HG02642 (cell line): ENCODE results near the gene HOXA13.

Source experiments
- ATAC-seq: cut with Tn5 transposase; IDR thresholded peaks from one replicate; pipeline ENCODE4 v1.9.1; 2021; ENCODE audit warnings: mild to moderate bottlenecking; ENCODE audit not compliant: unreplicated experiment, poor library complexity

Gene HOXA13

GRCh38 chr7:27182861-27183681 lies 16.8 kb downstream of the HOXA13 start:
- ATAC-seq: no peak

DNA sequence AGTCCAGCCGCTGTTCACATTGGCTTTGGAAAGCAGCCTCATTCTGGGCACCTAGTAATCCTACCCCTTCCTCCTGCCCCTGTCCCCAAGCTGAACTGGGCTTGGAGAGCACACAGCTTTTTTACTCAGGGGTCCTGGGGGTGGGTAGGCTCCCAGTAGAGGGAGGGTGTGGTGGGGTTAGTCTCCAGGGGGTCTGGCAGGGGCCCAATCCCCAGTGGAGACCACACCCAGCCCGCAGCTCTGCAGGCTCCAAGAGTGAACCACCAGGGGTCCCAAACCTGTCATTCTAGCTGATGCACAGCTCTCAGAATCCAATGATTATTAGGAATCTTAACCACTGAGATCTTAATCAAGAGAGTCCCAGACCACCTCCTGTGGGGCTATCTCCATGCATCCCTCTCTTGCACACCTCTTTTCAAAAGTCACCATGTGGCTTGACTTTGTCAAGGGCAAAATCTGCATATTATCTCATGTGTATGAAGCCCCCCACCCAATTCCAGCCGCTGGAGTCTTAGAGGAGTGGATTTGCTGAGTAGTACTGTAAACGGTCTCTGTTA lies 17.5 kb downstream of the HOXA13 start:
- ATAC-seq: no peak

- no peak for ATAC-seq
Measured at GRCh38 chr7:27181795-27182275, 18.1 kb downstream of the HOXA13 start.

DNA sequence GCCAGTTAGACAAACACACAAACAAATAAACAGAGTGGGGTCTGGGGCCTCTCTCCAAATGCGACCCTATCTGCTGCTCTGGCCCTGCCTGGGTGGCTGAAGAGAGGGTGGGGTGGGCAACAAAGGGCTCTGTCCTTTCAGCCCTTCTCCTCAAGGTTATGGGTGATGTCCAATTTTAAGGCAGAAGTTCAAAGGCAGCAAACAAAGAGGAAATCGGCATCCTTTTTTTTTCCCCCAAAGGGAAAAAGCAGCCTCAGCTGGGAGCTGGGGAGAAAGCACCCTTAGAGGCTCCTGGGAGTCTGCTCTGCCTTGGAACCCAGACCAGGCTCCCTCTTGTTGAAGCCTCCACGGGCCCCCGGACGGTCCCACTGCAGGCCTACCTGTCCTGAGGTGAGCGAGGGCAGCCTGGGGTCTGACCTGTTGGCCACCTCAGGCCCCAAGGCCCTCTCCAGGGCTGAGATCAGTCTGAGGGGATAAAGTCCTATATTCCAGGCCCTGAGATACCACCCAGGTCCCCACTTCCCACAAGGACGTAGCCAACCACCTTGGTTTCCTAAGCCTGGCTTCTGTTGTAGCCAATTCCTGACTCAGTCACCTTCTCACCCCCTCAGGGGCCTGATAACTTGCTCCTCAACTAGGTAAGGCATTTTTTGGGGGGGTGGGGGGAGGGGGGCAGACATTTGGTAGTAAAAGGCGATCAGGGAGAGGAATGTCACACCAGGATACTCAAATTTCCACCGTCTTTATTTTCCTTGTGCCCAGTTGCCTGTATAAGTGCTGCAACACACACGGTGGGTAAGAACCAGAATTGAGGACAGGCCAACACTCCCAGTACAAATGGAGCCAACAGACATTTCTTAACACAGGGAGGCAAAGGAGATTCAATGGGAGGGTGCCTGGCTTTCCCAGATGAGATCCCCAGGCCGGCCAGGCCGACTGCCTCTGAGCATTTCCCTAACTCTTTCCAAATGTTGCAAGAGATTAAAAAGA lies 19.2 kb downstream of the HOXA13 start:
- ATAC-seq: no peak

DNA sequence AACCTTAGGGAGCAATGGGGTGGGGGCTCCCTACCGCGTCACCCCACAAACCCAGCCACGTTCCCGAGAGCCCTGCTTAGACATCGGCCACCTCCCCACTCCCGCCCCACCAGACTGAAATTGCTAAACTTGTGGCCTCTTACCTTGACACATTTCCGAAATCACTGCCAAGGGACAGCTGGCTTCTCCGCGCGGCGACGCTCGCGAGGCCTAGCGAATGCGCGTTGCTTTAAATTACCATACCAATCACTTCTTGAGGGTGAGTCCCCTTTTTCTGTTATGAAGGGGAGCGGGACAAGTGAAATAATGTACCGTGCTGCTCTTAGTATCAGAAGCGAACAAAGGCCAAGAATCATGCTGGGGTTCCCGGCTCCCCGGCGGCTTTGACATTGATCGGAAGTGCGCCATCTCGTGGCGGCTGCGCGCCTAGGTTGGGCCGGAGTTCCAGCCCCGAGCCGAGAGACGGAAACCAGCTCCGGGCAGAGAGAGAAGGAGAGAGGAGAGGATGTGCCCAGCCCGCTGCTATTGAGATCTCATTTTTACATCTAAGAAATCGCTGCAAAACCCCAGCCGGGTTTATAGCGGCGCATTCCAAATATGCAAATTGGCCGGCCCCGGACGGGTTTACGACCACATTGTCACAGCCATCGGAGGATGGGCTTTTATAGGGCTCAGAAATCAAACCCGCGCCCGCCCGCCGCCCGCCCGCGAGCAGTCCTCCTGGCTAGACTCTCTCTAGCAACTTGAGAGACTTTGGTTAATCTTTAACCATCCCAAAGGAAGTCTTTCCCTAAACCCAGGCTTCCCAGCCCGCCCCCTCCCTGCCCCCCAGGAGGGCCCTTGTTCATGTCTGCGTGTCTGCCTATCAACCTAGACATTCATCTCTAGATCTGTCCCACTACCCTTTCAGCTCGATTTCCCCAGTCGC lies 20.1 kb downstream of the HOXA13 start:
- no peak for ATAC-seq

- no peak for ATAC-seq
Measured at GRCh38 chr7:27179030-27179429, 20.9 kb downstream of the HOXA13 start.

DNA sequence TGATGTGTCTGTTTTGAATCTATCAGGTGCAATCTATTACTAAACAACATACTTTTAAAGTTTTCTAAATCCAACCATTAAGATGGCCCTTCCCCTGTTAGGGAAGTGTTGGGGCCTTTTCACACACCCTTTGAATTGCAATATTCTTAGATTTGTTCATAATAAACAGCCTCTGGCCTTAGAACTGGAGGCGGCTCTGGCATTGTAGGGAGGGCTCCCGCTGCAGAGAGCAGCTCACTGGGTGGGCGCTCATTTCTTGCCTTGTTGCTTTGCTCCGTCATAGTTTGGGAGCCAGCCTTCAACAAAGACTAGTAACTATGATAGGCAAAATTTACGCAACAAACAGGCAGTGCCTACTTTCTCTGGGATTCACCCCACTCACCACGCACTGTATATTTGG lies 21.5 kb downstream of the HOXA13 start:
- no peak for ATAC-seq

DNA sequence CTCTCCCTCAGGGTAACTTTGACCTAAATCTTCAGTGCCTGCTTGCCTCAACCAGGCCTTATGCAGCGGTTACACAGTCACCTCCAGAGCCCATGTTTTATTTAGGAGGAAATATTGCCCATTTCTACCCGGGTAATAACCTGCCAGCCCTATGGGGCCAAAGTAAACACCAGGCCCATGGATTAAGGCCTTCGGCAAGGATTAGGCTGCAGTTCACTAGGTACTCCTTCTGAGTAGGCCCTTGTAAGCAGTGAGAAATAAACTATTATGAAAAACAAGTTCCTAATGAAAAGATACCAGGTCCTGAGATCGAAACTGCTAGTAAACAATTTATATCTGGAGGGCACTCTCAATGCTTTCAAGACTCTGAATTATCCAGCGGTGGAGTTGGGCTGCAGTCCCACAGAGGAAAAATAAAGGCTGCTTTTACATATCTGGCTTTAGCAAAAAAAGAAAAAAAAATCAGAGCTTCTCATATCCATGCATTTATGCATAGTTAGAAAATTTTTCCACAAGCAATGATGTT lies 22.0 kb downstream of the HOXA13 start:
- ATAC-seq: no peak

DNA sequence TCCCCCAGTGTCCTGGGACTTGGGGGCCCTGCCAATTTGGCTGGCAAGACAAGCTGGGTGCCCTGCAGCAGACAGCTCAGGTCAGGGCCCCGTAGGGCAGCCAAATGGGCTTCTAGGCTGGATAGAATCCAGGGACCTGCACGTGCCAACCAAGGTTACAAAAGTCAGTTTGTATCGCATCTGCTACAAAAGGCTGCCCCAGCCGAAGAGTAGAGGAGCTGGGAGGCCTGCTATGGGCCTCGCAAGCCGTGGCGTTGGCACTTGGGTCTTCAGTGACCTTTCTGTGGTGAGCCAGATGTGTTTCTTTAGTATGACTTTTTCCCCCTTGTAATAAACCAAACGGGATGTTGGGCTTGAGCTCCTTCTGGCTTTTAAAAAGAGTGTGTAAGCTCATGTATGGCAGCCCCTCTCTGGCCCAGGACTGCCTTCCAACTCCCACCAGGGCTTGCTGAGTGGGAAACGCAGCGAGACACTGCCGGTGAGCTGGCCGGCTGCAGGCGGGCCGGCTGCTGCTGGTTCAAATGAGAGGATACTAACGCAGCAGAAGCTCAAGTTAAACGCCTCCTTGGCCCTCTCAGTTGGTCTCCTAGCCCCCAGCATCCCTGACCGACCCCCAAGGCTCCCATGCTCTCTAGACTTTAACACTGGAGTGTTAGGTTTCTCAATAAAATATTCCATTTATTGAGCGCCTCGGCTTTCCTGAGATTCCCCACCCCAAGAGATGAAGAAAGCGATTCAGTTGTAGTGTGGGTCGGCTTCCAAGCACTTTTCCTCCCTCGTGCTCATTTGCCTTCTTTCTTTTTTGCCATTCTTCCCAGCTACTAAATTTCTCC lies 22.7 kb downstream of the HOXA13 start:
- no peak for ATAC-seq

DNA sequence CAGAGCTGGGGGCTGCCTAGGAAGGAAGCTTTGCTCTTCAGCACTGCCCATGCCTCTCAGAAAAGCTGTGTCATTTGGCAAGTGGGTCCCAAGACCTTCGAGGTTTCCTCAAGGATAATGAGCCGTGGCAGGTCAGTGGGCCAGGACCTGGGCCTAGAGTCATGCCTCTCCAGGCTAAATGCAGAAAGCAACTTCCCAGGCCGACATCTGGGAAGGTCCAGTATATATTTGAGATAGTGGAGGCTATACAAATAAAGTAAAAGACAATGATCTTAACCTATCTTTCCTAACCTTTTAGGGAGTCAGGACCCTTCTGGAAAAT lies 23.4 kb downstream of the HOXA13 start:
- no peak for ATAC-seq

DNA sequence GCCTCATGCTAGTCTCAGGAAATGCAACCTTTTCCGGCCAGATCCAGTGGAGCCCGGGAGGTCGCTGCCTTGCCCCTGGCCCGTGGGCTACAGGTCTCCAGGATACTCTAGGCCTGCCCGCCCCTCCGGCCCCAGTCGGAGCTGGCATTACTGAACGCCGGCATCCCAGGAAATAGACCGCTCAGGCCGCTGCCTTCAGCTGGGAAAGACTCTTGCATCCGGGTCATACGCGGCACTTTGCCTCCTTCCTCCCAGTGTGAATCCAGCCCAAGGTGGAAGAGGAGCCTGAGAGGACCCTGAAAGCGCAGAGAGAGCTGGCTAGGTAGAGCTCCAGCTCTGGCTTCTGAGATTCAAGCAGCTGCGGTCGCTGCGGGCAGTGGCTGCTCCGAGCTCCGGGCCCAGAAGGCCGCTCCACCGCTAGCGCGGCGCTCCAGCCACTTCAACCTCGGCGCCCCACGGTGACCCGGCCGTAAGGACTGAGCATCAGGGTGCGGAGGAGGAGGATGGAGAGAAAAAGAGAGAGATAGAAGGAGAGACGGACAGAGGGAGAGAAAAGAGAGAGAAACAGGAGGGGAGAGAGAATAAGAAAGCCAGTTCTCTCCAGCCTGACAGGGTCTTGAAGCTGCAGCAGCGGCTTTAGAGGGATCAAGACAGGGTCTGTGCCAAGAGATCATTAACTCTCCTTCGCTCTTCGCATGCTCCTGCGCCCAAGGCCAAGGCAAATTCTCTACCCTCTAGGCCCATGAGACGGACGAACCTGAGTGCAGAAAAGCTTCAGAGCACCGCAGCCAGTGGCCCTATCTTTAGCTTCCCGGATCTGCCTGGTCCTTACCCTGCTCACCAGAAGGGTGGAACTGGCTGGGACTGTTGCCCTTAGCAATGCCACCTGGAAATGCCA lies 24.0 kb downstream of the HOXA13 start:
- ATAC-seq: no peak

DNA sequence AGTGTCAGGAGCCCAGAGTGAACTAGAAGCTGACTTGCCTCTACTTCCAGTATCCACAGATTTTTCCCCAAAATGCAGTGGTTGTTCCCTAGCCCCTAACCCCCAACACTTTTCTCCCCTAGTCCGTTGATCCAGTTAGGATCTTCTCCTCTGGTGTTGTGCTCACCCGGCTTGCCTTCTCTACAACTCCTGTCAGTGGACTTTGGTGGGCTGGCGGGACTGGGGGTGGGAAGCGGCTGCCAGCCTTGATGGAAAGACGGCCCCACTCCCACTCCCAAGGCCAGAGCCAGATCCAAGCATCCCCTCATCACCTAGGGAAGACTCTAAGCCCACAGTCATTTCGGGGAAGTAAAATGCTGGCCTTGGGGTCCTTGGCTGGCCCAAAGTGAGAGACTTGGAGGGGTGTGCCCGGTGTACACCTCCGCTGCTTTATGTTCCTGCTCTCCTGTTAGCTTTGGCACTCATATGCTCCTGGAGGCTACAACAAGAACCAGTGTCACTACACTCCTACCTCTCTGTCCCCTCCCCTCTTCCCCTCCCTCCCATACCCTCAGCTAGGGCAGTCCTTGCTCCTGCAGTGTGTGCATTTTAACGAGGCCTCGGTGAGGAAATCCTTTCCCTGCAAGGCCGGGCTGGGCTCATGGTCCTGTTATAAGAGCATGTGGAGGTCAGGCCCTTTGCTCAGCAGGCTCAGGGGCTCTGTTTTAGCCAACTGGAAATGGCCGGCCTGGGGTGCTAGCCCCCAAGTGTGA lies 24.8 kb downstream of the HOXA13 start:
- no peak for ATAC-seq

DNA sequence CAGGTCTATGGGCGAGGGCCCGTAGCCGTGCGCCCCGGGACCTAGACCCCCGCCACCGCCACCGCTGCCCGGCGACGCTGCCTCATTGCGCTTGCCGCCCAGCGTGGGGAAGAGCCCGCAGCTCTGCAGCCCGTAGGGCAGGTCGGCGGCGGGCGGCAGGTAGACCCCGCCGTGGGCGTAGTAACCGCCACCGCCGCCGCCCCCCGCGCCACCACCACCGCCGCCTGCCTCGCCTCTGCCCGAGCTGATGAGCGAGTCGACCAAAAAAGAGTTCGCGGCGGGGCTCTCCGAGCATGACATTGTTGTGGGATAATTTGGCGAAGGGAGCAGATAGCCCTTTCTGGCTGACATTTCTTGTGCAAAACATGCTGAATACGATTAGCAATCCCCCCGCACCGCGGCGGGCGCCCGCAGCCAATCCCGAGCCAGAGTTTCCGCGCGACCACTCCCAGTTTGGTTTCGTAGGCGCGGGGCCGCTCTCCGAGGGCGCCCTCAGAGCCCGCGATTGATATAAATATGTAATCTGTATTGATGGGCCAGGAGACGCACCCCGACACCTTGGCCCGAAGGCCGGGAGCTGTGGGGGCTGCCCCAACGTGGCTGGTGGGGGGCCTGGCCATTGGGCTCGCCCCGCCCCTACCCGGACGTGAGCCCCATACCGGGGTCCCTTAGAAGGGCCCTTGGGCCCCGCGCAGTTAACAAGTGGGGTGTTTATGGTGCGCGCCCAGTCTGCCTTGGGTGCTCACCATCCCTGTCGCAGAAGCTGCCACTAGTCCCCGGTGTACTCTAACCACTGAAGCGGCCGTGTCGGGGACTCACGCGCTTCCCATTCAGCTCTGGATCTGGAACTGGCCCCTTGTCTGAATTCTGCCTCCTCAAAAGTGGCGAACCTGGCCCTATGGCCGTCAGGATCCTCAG lies 25.7 kb downstream of the HOXA13 start, which contains the start of gene HOXA10:
Gene HOXA10, minus strand, starts transcription at position 365 of the 918 bp plus-strand sequence. Its CDS starts 14 bp downstream, at position 351.
- no peak for ATAC-seq

DNA sequence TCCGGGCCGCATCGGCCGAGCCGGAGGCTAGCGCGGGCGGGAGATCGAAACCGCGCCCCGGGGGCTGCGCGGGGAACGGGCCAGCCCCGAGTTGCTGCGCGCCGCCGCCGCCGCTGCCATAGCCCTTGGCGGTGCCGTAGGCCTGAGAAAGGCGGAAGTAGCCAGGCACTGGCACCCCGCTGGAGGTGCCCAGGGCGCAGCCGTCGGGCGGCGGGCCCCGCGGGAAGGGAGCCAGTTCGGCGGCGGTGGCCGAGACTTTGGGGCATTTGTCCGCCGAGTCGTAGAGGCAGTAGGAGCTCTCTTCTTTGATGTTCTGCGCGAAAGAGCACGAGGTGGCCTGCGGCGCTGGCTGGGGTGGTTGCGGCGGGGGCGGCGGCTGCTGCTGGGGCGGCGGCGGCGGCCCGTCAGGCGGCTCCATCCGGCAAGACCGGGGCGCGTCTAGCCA lies 26.4 kb downstream of the HOXA13 start:
- ATAC-seq: no peak

DNA sequence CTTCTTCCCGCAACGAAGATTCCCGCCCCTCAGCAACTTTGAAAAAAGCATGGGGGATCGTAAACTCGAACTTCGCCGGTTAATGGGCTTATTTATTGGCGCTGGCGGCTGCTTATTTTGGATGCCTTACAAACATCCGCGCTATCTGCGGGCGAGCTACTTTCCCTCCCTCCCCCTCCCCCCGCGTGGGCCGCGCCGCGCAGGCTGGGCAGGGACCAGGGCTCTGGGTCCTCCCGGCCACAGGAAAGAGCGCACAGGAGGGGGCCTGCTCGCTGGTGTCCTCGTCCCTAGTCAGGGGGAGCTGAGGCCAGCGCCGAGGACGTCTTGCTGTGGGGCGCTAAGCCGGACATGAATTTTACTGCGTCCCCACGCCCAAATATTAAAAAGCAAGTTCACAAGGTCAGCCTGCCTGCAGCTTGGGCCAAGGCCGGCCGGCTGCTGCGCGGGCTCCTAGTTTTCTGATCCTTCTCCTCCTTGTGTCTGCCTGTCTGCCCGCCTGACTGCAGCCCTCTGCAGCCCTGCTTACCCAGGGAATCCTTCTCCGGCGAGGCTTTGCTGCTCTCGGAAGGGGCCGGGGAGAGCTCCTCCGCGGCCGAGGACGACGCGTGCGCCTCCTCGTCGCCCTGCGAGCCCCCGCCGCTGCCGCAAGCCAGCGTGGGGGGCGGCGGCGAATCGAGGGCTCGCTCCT lies 26.9 kb downstream of the HOXA13 start:
- no peak for ATAC-seq
